Lower leg skin (tissue), 3 donors: ENCODE measurements around the gene NUMA1.

Experiments used
- CTCF ChIP-seq, 3 donors: fragments of 450-650 bp; IDR thresholded peaks; one replicate each; pipeline ENCODE4 v1.5.1; 2016; ENCODE audit warnings: antibody characterized with exemption in 3 of 3, mild to moderate bottlenecking in 3 of 3, moderate library complexity in 2 of 3
- POLR2A ChIP-seq, 2 donors: fragments of 450-650 bp; IDR thresholded peaks; one replicate each; pipeline ENCODE4 v1.6.1; 2016 to 2017; ENCODE audit warnings: antibody characterized with exemption in 2 of 2, mild to moderate bottlenecking in 1 of 2, moderate library complexity in 1 of 2

GRCh38 chr11:72039031-72039855, 41.1 kb downstream of the NUMA1 start:
- TF ChIP-seq CTCF (IDR thresholded peaks at IDR 0.05), result no peak
- TF ChIP-seq POLR2A (IDR thresholded peaks at IDR 0.05), result no peak
